ENCODE results near the gene GPR137. TPM values are rescaled to one million over a fixed set of nuclear protein-coding genes. Genes with fewer than 3 reads are reported as not detected.
A peak's percentile ranks its signal among the peaks of the same experiment; 100 is the strongest.

GPR137 gene
- total RNA-seq, 1 donor from 2014 or later = 56.0 TPM

DNA sequence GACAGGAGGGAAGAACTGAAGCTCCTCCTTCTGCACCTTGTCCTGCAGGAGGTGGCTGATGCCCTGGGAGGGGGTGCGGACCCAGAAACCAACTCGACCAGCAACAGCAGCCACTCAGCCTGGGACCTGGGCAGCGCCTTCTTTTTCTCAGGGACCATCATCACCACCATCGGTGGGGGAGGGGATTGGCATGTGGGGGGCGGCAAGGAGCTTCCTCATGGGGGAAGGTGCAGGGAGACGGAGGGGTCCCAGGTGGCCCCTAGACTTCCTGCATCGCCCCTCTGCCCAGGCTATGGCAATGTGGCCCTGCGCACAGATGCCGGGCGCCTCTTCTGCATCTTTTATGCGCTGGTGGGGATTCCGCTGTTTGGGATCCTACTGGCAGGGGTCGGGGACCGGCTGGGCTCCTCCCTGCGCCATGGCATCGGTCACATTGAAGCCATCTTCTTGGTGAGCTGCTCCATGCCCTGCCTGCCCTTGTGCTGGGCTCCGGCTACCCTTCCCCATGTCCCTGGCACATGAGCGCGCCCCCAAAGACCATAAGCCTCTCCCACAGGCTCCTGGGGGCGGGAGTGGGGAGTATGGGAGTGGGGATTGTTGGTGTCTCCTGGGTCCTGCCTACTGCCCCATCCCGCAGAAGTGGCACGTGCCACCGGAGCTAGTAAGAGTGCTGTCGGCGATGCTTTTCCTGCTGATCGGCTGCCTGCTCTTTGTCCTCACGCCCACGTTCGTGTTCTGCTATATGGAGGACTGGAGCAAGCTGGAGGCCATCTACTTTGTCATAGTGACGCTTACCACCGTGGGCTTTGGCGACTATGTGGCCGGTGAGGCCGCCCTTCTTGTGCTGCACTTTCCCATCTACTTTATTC is 11.4 kb downstream of the GPR137 start:
- no peaks in the 10 kb centered on the region for H3K9me3 Mint-ChIP-seq (ENCODE audit: unreplicated experiment)
- peaks cover 38% of the 10 kb centered on the region for H3K27me3 Mint-ChIP-seq (ENCODE audit: unreplicated experiment)
- peak overlapping the region; percentile 27 for H3K4me3 Mint-ChIP-seq (ENCODE audit: unreplicated experiment)
- H3K36me3 Mint-ChIP-seq (ENCODE audit: low read depth, unreplicated experiment) = no peaks in the 10 kb centered on the region
- TF ChIP-seq, protein P1, sequence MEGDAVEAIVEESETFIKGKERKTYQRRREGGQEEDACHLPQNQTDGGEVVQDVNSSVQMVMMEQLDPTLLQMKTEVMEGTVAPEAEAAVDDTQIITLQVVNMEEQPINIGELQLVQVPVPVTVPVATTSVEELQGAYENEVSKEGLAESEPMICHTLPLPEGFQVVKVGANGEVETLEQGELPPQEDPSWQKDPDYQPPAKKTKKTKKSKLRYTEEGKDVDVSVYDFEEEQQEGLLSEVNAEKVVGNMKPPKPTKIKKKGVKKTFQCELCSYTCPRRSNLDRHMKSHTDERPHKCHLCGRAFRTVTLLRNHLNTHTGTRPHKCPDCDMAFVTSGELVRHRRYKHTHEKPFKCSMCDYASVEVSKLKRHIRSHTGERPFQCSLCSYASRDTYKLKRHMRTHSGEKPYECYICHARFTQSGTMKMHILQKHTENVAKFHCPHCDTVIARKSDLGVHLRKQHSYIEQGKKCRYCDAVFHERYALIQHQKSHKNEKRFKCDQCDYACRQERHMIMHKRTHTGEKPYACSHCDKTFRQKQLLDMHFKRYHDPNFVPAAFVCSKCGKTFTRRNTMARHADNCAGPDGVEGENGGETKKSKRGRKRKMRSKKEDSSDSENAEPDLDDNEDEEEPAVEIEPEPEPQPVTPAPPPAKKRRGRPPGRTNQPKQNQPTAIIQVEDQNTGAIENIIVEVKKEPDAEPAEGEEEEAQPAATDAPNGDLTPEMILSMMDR (IDR thresholded peaks at IDR 0.05; ENCODE audit: unreplicated experiment) = no peak
- no peak overlapping the region for H3K27ac Mint-ChIP-seq (ENCODE audit: unreplicated experiment)
- H3K4me1 Mint-ChIP-seq (ENCODE audit: unreplicated experiment) = peaks cover 11% of the 10 kb centered on the region
- DNase-seq (ENCODE audit: low spot score) = no peak

DNA sequence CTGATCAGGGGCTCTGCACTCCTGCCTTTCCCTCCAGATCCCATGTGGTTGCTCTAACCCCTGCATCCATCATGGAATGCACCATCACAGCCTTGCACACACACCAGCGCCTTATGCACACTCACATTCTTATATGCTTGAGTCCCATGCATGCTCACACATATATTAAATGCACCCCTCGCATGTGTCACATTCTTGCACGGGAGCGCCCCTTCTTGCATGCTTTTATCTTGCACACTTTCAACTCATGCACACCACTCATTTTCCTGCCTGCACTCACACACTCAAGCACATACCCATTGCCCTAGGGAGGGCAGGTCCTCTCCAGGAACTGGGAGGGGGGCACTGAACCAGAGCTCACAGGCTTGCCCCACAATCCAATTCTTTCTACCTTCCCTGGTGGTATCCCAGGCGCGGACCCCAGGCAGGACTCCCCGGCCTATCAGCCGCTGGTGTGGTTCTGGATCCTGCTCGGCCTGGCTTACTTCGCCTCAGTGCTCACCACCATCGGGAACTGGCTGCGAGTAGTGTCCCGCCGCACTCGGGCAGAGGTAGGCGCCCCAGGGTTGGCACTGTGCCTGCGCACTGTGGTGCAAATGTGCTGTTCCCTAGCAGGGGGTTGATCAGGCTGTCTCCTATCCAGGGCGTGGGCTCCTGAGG is 12.2 kb downstream of the GPR137 start:
- H3K4me3 Mint-ChIP-seq (ENCODE audit: unreplicated experiment) = peak overlapping the region; percentile 27

GRCh38 chr11:64298966-64299846 is 13.6 kb downstream of the GPR137 start:
- no peak overlapping the region for H3K4me3 Mint-ChIP-seq (ENCODE audit: unreplicated experiment)
- DNase-seq (ENCODE audit: low spot score) = no peak
- peaks cover 32% of the 10 kb centered on the region for H3K27me3 Mint-ChIP-seq (ENCODE audit: unreplicated experiment)
- no peaks in the 10 kb centered on the region for H3K9me3 Mint-ChIP-seq (ENCODE audit: unreplicated experiment)
- H3K4me1 Mint-ChIP-seq (ENCODE audit: unreplicated experiment) = peaks cover 11% of the 10 kb centered on the region
- TF ChIP-seq, protein P1 (IDR thresholded peaks at IDR 0.05; ENCODE audit: unreplicated experiment) = no peak
- H3K27ac Mint-ChIP-seq (ENCODE audit: unreplicated experiment) = no peak overlapping the region
- no peaks in the 10 kb centered on the region for H3K36me3 Mint-ChIP-seq (ENCODE audit: low read depth, unreplicated experiment)

More for the DNA sequence above, 12.2 kb downstream of the GPR137 start:
- TF ChIP-seq, protein P1 (IDR thresholded peaks at IDR 0.05; ENCODE audit: unreplicated experiment) = no peak
- Mint-ChIP-seq H3K27me3 (ENCODE audit: unreplicated experiment) (peaks cover 38% of the 10 kb centered on the region), H3K4me1 (ENCODE audit: unreplicated experiment) (peaks cover 11% of the 10 kb centered on the region), H3K9me3 (ENCODE audit: unreplicated experiment) (no peaks in the 10 kb centered on the region), H3K27ac (ENCODE audit: unreplicated experiment) (no peak overlapping the region), H3K36me3 (ENCODE audit: low read depth, unreplicated experiment) (no peaks in the 10 kb centered on the region)
- no peak for DNase-seq (ENCODE audit: low spot score)

GRCh38 chr11:64299847-64300648 is 14.4 kb downstream of the GPR137 start, which contains the start of gene CATSPERZ:
CATSPERZ (plus strand) TSS chr11:64300358; CDS start chr11:64300411, 53 bp downstream.
- H3K36me3 Mint-ChIP-seq (ENCODE audit: low read depth, unreplicated experiment) = no peaks in the 10 kb centered on the region
- H3K27me3 Mint-ChIP-seq (ENCODE audit: unreplicated experiment) = peaks cover 29% of the 10 kb centered on the region
- H3K9me3 Mint-ChIP-seq (ENCODE audit: unreplicated experiment) = no peaks in the 10 kb centered on the region
- peaks cover 9% of the 10 kb centered on the region for H3K4me1 Mint-ChIP-seq (ENCODE audit: unreplicated experiment)
- TF ChIP-seq, protein P1 (IDR thresholded peaks at IDR 0.05; ENCODE audit: unreplicated experiment) = no peak
- peak within 1 kb of the TSS; percentile 59 for H3K4me3 Mint-ChIP-seq (ENCODE audit: unreplicated experiment)
- no peak within 1 kb of the TSS for H3K27ac Mint-ChIP-seq (ENCODE audit: unreplicated experiment)
- DNase-seq (ENCODE audit: low spot score) = no peak
